Left ventricle myocardium inferior (tissue), 1 donor: ENCODE measurements around the gene ADD3. TPM values are rescaled to one million over a fixed set of nuclear protein-coding genes. Genes with fewer than 3 reads are reported as not detected.

Experiments used
- DNase-seq: peaks from one replicate; pipeline ENCODE4 v3.0.0-alpha.2; 2020
- H3K27ac ChIP-seq: fragments of 200-600 bp; replicated peaks from 2 replicates; pipeline ENCODE4 v1.8.0; 2021
- H3K27me3 ChIP-seq: fragments of 200-600 bp; 2 replicates; pipeline ENCODE4 v1.8.0; 2021; ENCODE audit warnings: low read depth
- H3K36me3 ChIP-seq: fragments of 200-600 bp; 2 replicates; pipeline ENCODE4 v1.8.0; 2021
- H3K4me1 ChIP-seq: fragments of 200-600 bp; 2 replicates; pipeline ENCODE4 v1.8.0; 2021
- H3K4me3 ChIP-seq: fragments of 200-600 bp; 2 replicates; pipeline ENCODE4 v1.8.0; 2021; ENCODE audit warnings: mild to moderate bottlenecking, moderate library complexity
- H3K9me3 ChIP-seq: fragments of 200-600 bp; replicated peaks from 2 replicates; pipeline ENCODE4 v1.8.0; 2021
- CTCF ChIP-seq: fragments of 200-600 bp; IDR thresholded peaks from 2 replicates; pipeline ENCODE4 v1.8.0; 2021; ENCODE audit warnings: antibody characterized with exemption, mild to moderate bottlenecking, borderline replicate concordance
- intact Hi-C: fragments of 100-400 bp; cut with micrococcal nuclease; formaldehyde crosslinking; loops from one replicate; pipeline ENCODE4 v1.11.0; 2022
- total RNA-seq: library from RNA; stranded (reverse); fragmentation: NEBNext Ultra II Directional; extraction: Animal tissue kit (Norgen Biotek cat#: 25700); gene quantifications from one replicate; pipeline ENCODE4 v1.2.1, GENCODE V29; 2021
- donor health status: DM: no; HTN: yes; CAD: no; lungs with severe emphysema.

ADD3 gene
- total RNA-seq, 1 donor from 2014 or later = 113 TPM

GRCh38 chr10:109987452-109988211, 20.2 kb upstream of the ADD3 start:
- H3K36me3 ChIP-seq = no peaks in the 10 kb centered on the region
- no peak overlapping the region for H3K4me3 ChIP-seq
- intact Hi-C loops = no loop called here
- H3K9me3 ChIP-seq = peaks cover 5% of the 10 kb centered on the region
- H3K27ac ChIP-seq = no peak overlapping the region
- TF ChIP-seq CTCF = no peak
- peaks cover 3% of the 10 kb centered on the region for H3K4me1 ChIP-seq
- no peaks in the 10 kb centered on the region for H3K27me3 ChIP-seq
- DNase-seq = no peak

GRCh38 chr10:109988212-109988596, 19.6 kb upstream of the ADD3 start:
- no peak overlapping the region for H3K27ac ChIP-seq
- no peaks in the 10 kb centered on the region for H3K36me3 ChIP-seq
- H3K27me3 ChIP-seq = no peaks in the 10 kb centered on the region
- no peak overlapping the region for H3K4me3 ChIP-seq
- intact Hi-C loops = no loop called here
- TF ChIP-seq CTCF = no peak
- no peak for DNase-seq
- H3K9me3 ChIP-seq = peaks cover 5% of the 10 kb centered on the region
- peaks cover 6% of the 10 kb centered on the region for H3K4me1 ChIP-seq

- H3K27ac ChIP-seq = no peak overlapping the region
- H3K9me3 ChIP-seq = no peaks in the 10 kb centered on the region
- intact Hi-C loops = no loop called here
- no peak for DNase-seq
- TF ChIP-seq CTCF = no peak
- H3K36me3 ChIP-seq = no peaks in the 10 kb centered on the region
- no peak overlapping the region for H3K4me3 ChIP-seq
- no peaks in the 10 kb centered on the region for H3K27me3 ChIP-seq
- peaks cover 13% of the 10 kb centered on the region for H3K4me1 ChIP-seq
These were observed 16.4 kb upstream of the ADD3 start for GRCh38 chr10:109991266-109991855.

- H3K36me3 ChIP-seq = no peaks in the 10 kb centered on the region
- H3K4me1 ChIP-seq = peaks cover 21% of the 10 kb centered on the region
- no peaks in the 10 kb centered on the region for H3K9me3 ChIP-seq
- H3K27me3 ChIP-seq = no peaks in the 10 kb centered on the region
- no peak overlapping the region for H3K4me3 ChIP-seq
- H3K27ac ChIP-seq = peak overlapping the region; percentile 31
- no peak for TF ChIP-seq CTCF
- intact Hi-C loops = no loop called here
- DNase-seq = no peak
These were observed 15.3 kb upstream of the ADD3 start for GRCh38 chr10:109992485-109992884.

GRCh38 chr10:109993551-109994330, 14.0 kb upstream of the ADD3 start:
- no peak overlapping the region for H3K4me3 ChIP-seq
- no peaks in the 10 kb centered on the region for H3K27me3 ChIP-seq
- TF ChIP-seq CTCF = no peak
- peaks cover 21% of the 10 kb centered on the region for H3K4me1 ChIP-seq
- no peak overlapping the region for H3K27ac ChIP-seq
- intact Hi-C loops = no loop called here
- H3K36me3 ChIP-seq = no peaks in the 10 kb centered on the region
- no peaks in the 10 kb centered on the region for H3K9me3 ChIP-seq
- DNase-seq = no peak
